Measurements from ENCODE around the gene OR1F1.
"Not testable (repeated sequence)": the region's sequence is repeated elsewhere in the genome, so short reads cannot be mapped to it uniquely, and the experiment has no call there.

OR1F1 gene

DNA sequence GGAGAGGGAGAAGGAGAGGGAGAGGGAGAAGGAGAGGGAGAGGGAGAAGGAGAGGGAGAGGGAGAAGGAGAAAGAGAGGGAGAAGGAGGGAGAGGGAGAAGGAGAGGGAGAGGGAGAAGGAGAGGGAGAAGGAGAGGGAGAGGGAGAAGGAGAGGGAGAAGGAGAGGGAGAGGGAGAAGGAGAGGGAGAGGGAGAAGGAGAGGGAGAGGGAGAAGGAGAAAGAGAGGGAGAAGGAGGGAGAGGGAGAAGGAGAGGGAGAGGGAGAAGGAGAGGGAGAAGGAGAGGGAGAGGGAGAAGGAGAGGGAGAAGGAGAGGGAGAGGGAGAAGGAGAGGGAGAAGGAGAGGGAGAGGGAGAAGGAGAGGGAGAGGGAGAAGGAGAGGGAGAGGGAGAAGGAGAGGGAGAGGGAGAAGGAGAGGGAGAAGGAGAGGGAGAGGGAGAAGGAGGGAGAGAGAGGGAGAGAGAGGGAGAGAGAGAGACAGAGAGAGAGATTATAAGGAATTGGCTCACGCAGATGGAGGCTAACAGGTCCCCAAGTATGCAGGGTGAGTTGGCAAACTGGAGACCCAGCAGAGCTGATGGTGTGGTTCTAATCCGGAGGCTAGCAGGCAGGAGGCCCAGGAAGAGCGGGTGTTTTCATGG, 9.8 kb downstream of the OR1F1 start:
- not testable (repeated sequence) for DNase-seq (ENCODE audit: low read depth in 2 of 3, low spot score in 2 of 3)

DNA sequence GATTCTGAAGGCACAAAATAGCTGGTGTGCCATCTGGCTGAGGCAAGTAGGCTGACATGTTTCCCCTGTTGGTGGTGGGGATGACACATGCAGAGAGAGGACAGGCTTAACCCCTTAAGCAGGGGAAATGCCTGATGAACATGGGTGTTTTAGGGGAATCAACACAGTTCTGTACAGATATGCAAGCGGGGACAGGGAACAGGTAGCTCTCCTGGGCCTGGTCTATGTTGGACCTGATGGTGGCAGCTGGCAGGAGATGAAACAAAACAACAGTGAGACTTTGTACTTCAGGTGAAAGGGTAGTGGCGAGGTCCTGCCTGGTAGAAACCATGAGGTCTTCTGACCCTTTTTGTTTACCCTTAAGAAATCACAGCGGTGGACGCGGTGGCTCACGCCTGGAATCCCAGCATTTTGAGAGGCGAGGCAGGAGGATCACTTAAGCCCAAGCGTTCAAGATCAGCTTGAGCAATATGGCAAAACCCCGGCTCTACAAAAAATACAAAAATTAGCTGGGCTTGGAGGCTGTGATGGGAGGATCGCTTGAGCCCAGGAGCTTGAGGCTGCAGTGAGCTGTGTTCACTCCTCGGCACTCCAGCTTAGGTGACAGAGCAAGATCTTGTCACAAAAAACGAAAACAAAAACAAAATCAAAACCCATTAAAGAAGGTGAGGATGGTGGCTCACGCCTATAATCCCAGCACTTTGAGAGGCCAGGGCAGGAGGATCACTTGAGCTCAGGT, 10.5 kb downstream of the OR1F1 start:
- no peak for DNase-seq (ENCODE audit: low read depth in 2 of 3, low spot score in 2 of 3)

DNA sequence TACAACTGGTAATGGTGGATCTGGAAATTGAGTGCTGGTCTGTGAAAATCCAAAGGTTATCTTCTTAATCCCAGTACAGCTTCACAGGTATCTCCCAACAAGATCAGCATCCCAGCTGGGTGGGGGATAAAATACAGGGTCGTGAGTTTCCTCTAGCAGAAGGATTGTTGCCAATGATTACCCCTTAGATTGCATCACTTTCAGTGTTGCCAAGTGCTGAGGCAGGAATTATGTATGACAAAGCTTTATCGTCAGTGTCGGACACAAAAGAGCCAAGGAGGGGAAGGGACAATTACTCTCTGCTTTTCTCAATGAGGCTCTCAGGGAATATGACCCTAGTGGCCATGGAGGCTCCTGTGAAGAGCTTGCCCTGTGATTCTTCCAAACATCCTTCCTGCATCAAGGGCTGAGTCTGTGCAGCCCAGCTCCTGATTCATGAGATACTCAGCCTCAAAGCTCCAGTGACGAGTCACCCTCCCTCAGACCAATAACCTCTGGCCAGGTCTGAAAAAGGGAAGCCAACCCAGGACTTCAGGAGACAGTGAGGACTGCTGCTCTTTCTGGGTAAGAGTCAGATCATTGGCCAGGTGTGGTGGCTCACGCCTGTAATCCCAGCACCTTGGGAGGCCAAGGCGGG, 15.0 kb downstream of the OR1F1 start:
- DNase-seq (ENCODE audit: low read depth in 2 of 3, low spot score in 2 of 3) = no peak

DNA sequence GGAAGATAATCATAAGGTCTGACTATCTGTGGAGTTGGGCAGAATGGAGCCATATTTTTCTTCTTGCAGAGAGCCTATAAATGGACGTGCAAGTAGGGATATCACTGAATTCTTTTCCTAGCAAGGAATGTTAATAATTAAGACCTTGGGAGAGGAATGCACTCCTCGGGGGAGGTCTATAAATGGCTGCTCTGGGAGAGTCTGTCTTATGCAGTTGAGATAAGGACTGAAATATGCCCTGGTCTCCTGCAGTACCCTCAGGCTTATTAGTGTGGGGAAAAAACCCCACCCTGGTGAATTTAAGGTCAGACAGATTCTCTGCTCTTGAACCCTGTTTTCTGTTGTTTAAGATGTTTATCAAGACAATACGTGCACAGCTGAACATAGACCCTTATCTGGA, 17.9 kb downstream of the OR1F1 start:
- not testable (repeated sequence) for DNase-seq (ENCODE audit: low read depth in 2 of 3, low spot score in 2 of 3)

DNA sequence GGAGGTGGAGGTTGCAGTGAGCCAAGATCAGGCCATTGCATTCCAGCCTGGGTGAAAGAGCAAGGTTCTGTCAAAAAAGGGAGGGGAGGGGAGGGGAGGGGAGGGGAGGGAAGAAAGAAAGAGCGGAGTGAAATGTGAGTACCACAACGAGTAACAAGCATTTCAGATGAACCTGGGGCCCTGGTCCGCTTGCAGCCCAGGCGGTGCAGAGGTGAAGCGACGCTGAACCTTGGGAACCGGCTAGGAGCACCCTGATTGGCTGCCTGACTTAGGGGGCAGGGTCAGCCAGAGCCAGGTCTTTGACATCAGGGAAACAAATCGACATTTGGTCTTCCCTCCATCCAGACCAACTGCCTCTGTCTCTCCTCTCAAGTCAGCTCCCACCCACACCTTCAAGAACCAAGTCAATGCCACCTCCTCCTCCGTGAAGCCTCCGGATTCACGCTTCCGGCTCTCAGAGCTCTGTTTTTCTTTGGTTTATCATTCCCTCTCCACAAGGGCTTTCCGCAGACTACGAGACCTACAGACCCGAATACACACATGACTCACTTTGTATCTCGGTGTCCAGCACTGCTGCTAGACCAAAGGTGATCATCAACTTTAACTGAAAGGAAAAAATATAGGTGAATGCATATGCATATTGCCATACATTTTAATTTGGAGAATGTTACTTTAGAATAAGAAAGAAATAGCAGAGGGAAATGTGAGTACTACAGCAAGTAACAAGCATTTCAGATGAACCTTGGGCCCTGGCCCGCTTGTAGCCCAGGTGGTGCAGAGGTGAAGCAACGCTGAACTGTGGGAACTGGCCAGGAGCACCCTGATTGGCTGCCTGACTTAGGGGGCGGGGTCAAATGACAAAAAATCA, 19.3 kb downstream of the OR1F1 start:
- DNase-seq (ENCODE audit: low read depth in 2 of 3, low spot score in 2 of 3) = no peak

DNA sequence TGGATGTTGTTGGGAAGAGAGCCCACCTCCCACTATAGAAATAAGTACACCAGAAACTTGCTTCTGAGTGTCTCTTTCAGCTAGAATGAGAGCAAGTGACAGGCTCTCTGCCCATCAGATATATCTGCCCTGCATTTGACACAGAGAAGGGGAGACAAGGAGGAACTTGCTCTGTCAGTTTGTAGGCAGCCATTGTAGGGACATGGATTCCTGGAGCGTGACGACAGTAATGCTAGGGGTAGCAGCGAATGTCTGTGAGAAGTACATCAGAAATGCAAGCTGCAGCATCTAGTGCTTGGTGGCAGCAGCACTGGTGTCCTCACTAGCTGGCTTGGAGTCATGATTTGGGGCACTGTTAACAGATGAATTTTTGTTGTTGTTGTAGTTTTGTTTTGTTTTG, 24.0 kb downstream of the OR1F1 start:
- no peak for DNase-seq (ENCODE audit: low read depth in 2 of 3, low spot score in 2 of 3)

DNA sequence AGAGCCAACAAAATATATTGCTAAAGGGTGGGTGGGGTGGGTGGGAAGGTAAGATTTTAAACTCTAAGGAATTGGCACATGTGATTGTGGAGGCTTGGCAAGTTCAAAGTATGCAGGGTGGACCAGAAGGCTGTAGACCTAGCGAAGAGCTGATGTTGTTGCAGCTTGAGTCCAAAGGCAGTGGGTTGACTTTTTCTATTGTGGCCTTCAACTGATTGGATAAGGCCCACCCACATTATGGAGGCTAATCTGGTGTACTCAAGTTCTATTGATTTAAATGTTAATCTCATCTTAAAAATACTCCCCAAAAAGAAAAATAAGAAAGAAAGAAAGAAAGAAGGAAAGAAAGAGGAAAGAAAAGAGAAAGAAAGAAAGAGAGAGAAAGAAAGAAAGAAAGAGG, 24.6 kb downstream of the OR1F1 start:
- DNase-seq (ENCODE audit: low read depth in 2 of 3, low spot score in 2 of 3) = no peak

DNA sequence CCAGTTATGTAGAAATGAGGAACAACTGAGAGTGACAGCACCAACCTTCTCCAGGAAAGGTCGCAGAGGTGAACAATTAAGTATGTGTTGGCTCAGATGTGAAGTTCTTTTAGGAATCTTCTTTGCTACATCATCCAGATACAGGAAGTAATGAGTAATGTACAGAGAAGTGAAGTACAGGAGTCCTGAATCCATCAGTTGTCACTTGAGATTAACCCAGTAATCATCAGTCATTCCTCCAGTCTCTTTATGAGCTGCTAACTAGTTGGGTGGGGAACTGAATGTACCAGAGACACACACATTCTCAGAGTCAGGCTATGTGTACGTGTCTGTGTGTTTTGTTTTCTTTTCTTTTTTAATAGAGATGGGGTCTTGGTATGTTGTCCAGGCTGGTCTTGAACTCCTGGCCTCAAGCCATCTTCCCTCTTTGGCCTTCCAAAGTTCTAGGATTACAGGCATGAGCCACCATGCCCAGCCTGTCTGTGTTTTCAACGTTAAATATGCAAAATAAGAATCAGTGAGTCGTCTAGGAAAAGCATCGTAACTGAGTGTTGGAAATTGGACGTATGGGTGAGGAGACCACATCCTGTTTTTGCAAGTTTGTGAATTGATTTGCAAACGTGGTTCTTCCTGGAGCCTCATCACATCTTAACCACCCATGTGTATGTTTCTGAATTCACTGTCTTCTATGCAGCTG, 27.0 kb downstream of the OR1F1 start:
- DNase-seq (ENCODE audit: low read depth in 2 of 3, low spot score in 2 of 3) = no peak

DNA sequence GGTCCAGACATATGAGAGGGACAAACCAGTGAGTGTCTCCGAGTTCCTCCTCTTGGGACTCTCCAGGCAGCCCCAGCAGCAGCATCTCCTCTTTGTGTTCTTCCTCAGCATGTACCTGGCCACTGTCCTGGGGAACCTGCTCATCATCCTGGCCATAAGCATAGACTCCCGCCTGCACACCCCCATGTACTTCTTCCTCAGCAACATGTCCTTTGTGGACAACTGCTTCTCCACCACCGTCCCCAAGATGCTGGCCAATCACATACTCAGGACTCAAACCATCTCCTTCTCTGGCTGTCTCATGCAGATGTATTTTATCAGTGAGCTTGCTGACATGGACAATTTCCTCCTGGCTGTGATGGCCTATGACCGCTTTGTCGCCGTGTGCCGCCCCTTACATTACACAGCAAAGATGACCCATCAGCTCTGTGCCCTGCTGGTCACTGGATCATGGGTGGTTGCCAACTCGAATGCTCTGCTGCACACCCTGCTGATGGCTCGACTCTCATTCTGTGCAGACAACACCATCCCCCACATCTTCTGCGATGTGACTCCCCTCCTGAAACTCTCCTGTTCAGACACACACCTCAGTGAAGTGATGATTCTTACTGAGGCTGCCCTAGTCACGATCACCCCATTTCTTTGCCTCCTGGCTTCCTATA, 27.7 kb downstream of the OR1F1 start:
- no peak for DNase-seq (ENCODE audit: low read depth in 2 of 3, low spot score in 2 of 3)

DNA sequence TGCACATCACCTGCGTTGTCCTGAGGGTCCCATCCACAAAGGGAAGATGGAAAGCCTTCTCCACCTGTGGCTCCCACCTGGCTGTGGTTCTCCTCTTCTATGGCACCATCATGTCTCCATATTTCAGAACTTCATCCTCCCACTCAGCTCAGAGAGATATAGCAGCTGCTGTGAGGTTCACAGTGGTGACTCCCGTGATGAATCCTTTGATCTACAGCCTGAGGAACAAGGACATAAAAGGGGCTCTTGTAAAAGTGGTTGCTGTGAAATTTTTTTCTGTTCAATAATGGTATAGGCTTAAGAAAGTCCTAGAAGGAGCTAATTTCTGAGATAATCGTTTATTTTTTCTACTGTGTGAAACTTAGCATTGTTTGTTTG, 28.2 kb downstream of the OR1F1 start:
- DNase-seq (ENCODE audit: low read depth in 2 of 3, low spot score in 2 of 3) = no peak

DNA sequence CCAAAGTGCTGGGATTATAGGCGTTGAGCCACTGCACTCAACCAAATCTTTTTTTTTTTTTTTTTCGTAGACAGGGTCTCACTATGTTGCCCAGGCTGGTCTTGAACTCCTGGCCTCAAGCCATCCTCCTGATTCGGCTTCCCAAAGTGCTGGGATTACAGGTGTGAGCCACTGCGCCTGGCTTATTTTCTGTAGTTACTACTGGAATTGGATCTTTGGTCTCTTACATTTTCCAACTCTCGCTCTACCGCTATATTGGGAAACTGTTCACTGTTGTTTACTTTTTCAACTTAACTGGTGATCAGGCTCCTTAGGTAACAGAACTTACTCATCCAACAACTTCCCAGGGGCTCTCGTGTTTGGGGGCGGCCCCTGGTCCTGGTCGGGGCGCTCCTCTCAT, 32.8 kb downstream of the OR1F1 start:
- no peak for DNase-seq (ENCODE audit: low read depth in 2 of 3, low spot score in 2 of 3)

DNA sequence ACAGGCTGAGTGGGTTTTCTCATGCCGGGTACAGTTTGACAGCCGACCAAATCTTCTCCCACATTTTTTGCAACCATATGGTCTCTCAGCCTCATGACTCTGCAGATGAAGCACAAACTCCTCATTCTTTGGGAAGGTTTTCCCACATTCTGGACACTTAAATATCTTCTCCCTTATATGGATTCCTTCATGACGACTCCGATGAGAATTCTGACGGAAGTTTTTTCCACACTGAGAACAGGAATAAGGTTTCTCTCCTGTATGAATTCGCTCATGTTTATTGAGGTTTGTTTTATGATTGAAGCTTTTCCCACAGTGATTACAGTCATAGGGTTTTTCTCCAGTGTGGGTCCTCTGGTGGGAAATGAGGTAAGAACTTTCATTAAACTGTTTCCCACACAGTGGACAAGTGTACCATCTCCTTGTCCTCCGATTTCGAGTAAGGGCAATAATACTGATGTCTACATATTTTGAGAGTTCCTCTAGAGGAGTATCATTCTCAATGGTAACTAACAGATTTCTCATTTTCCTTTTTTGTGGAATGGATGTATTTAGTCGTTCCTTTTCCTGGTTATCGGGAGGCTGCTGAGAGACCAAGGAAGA, 36.0 kb downstream of the OR1F1 start:
- no peak for DNase-seq (ENCODE audit: low read depth in 2 of 3, low spot score in 2 of 3)

DNA sequence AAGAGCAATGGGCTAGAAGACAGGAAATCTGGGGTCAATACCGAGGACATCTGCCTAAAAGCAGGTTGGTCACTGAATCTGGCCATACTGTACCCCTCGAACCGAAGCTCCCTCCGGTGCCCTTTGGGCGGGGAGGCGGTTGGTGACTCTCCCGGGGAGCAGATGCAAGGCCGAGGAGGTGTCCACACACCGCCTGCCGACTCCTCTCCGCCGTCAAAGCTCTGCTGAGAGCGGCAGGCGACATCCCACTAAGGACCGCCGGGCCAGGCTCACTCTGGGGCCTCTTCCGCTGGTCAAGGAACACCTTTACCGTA, 46.5 kb downstream of the OR1F1 start:
- DNase-seq (ENCODE audit: low read depth in 2 of 3, low spot score in 2 of 3) = no peak

DNA sequence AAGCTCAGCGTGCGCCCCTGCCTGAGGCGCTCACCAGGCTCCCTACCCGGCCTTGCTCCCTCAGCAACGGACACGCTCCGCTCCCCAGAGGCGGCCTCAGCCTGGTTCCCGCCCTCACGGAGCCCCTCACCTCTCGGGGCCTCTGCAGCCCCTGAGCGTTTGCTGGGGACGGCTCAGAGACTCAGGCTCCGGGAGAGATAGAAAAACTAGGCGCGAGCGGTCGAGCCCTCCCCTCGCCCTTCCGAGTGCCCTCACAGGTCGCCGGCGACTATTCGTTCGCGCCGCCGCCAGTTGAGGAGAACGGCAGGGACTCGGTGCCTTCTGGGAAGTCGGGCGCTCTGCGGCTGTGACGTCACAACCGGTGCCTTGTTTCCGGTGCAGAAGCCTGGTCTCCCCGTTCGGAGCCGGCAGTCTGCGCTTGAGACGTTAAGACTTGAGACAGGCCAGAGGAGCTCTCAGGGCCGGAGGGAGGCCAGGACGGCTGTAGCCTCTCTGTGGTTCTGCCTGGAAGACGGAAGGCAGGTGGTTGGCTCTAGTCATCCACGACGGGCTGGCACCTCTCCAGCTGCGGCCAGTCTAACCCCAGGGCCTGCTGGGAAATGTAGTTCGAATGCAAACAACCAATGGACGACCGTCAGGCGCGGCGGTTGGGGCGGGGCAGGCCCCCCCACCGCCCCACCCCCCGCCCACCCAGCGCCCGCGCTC, 47.0 kb downstream of the OR1F1 start, which contains the start of gene ZNF200:
TSS of gene ZNF200 (minus strand) at position 302 of the 705 bp plus-strand sequence. CDS start 1,403 bp downstream, outside the sequence.
- DNase-seq (ENCODE audit: low read depth in 2 of 3, low spot score in 2 of 3) = peak; percentile 85 to 94 (median 88)

DNA sequence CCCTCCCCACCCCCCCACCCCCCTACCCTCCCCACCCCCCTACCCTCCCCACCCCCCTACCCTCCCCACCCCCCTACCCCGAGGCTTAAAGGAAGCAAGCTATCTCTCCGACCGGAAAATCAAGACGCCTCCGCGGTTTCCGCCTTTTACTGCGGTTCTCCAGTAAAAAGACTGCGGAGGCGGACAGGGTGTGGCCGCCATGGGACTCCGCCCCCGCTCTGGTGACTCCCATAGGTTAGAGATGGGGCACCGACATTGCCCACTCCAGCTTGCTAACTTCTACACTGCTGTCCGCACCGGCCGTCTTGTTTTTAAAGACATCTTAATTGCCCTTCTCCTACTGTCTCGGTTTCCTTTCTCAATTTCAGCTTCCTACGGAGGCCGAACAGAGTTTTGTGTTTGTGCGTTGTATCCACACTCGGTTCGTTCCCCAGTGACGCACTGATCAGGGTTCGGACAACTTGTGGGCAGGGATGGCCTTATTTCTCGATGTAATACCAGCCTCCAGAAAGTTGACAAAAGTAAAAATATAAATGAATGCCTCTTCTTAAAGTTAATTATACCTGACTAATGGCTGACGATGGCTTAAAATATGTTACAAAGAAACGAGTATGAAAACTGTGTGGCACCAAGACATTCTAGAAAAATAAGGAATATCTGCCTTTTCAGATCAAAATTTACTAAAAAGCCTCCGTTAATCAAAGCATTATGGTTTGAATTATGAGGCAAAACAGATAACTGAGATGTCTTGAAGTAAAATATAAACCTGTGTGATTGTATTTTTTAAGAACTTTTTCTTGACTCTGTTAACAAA, 48.1 kb downstream of the OR1F1 start:
- no peak for DNase-seq (ENCODE audit: low read depth in 2 of 3, low spot score in 2 of 3)

DNA sequence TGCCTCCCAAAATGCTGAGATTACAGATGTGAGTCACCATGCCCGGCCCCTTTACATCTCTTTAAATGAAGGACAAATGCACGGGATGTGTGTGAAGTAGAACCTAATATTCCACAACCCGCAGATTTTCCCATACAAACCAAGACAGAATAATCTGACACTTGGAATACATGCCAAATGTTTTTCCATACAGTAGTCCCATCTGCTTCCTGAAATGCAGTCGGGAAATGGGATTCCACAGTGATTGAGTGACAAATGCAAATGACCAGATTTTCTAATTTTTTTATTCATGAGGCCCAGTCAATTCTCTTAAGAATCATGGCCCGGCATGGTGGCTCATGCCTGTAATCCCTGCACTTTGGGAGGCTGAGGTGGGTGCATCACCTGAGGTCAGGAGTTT, 53.8 kb downstream of the OR1F1 start:
- DNase-seq (ENCODE audit: low read depth in 2 of 3, low spot score in 2 of 3) = no peak

DNA sequence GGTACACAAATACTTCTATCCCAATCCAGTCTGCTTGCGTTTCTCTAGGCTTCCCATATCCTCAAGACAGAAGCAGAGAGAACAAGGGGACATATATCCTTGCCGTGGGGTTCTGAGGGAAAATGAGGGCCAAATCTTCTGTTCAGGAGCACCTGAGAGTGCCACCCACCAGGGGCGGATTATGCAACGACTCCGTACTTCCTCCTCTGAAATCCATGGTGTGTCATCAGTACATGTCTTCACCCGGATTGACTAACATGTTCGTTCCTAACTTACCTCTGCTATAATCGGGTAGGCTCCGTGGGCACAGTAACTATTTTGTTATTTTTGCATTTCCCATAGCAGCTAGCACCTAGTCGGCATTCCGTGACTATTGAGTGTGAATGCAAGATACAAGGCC, 54.7 kb downstream of the OR1F1 start:
- DNase-seq (ENCODE audit: low read depth in 2 of 3, low spot score in 2 of 3) = no peak

DNA sequence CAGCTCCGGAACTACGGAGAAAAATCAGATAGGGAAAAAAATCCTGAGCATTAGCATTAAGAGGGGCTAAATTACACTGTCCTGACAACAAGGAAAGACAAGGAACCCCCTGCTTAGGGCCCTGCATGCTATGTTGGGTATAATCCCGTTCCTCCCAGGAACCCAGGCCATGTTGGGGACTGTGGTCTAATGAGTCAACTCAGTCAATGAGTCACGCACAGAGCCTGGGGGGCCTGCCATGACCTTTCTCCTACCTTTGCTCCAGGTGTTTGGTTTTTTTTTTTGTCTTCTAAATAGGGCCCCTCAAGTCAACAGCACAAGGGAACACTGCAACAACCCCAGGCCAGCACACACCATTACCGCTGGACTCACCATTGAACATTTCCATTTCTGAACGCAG, 55.9 kb downstream of the OR1F1 start:
- DNase-seq (ENCODE audit: low read depth in 2 of 3, low spot score in 2 of 3) = no peak

DNA sequence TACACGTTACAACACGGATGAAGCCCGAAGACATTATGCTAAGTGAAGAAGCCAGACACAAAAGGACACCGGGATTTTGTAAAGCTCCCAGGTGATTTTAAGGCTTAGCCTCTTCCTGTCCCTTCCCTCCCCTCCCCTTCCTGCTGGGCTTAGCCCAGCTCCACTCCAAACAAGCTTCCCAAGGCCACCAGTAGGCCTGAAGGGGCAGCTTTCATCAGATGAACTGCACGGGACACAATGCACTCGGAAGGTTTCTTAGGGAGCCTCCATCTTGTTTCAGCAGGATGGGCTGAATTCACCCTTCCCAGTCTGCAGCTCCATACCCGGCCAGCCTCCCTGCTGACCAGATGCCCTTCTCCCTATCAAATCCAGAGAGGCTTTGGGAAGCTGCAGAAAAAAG, 58.0 kb downstream of the OR1F1 start:
- DNase-seq (ENCODE audit: low read depth in 2 of 3, low spot score in 2 of 3) = no peak
